Keratinocyte (primary cell): ENCODE results near the gene VOPP1. TPM values are rescaled to one million over a fixed set of nuclear protein-coding genes. Genes with fewer than 3 reads are reported as not detected.

Source experiments
- DNase-seq: peaks from one replicate; pipeline ENCODE4 v3.0.0-alpha.2; 2011; ENCODE audit warnings: low read depth, missing footprints, low spot score
- FAIRE-seq: peaks from 2 replicates; lab custom pipeline; 2011; peaks lifted over from hg19 to GRCh38; lab: Jason Lieb, UNC
- H2AFZ ChIP-seq: 2 replicates; pipeline ENCODE4 v1.6.0; 2012; ENCODE audit warnings: low read length, control low read depth, inconsistent platforms; ENCODE audit not compliant: control insufficient read depth
- H3K27ac ChIP-seq: 2 replicates; pipeline ENCODE4 v1.5.1; 2011; ENCODE audit warnings: low read length; ENCODE audit not compliant: control insufficient read depth, insufficient read depth
- H3K27me3 ChIP-seq: 3 replicates; pipeline ENCODE4 v1.6.0; 2011; ENCODE audit warnings: low read length; ENCODE audit not compliant: control insufficient read depth, insufficient read depth; ENCODE audit errors: extremely low read depth
- H3K36me3 ChIP-seq, 2 experiments: 2 replicates in 1 of 2; 3 replicates in 1 of 2; pipeline ENCODE4 v1.5.1; 2011; ENCODE audit warnings: low read length in 2 of 2, mild to moderate bottlenecking in 1 of 2; ENCODE audit not compliant: control insufficient read depth in 2 of 2, insufficient read depth in 2 of 2; ENCODE audit errors: extremely low read depth in 1 of 2
- H3K4me1 ChIP-seq: 3 replicates; pipeline ENCODE4 v1.5.1; 2011; ENCODE audit warnings: low read length; ENCODE audit not compliant: control insufficient read depth, insufficient read depth; ENCODE audit errors: extremely low read depth
- H3K4me2 ChIP-seq: 3 replicates; pipeline ENCODE4 v1.6.0; 2011; ENCODE audit warnings: low read depth, low read length; ENCODE audit not compliant: control insufficient read depth, insufficient read depth; ENCODE audit errors: extremely low read depth
- H3K4me3 ChIP-seq, 3 experiments: fragments of 200-600 bp in 1 of 3; sonication (generic) in 1 of 3; 2 replicates in 2 of 3; 3 replicates in 1 of 3; pipeline ENCODE4 v1.5.1; 2011 to 2016; ENCODE audit warnings: low read length in 3 of 3, mild to moderate bottlenecking in 3 of 3, control low read depth in 2 of 3, inconsistent platforms in 1 of 3, low read depth in 1 of 3, mixed read lengths in 1 of 3, mixed run types in 1 of 3, moderate library complexity in 1 of 3; ENCODE audit not compliant: control insufficient read depth in 2 of 3, insufficient read depth in 2 of 3; ENCODE audit errors: extremely low read depth in 1 of 3
- H3K79me2 ChIP-seq: 2 replicates; pipeline ENCODE4 v1.6.0; 2012; ENCODE audit warnings: low read length; ENCODE audit not compliant: control insufficient read depth, insufficient read depth
- H3K9ac ChIP-seq: 3 replicates; pipeline ENCODE4 v1.6.0; 2011; ENCODE audit warnings: low read length; ENCODE audit not compliant: control insufficient read depth, insufficient read depth; ENCODE audit errors: extremely low read depth
- H3K9me1 ChIP-seq: 3 replicates; pipeline ENCODE4 v1.6.0; 2011; ENCODE audit warnings: low read length; ENCODE audit not compliant: control insufficient read depth, insufficient read depth; ENCODE audit errors: extremely low read depth
- H3K9me3 ChIP-seq: 2 replicates; pipeline ENCODE4 v1.5.1; 2012; ENCODE audit warnings: low read depth, low read length; ENCODE audit not compliant: control insufficient read depth
- H4K20me1 ChIP-seq: 3 replicates; pipeline ENCODE4 v1.6.0; 2011; ENCODE audit warnings: low read length; ENCODE audit not compliant: control insufficient read depth, insufficient read depth; ENCODE audit errors: extremely low read depth
- EZH2 ChIP-seq: IDR thresholded peaks from one replicate; pipeline ENCODE4 v1.6.1; 2012; ENCODE audit warnings: inconsistent platforms, mild to moderate bottlenecking, low read length, moderate library complexity
- dilution Hi-C: fragments of 300-500 bp; cut with MboI; formaldehyde crosslinking; loops from one replicate; pipeline ENCODE4 v1.7.0; 2020; ENCODE audit warnings: low sequenced_read_pairs; ENCODE audit not compliant: extremely low pct_ligation_motif_present
- polyA plus RNA-seq, 5 experiments: library from polyadenylated mRNA; depleted of rRNA in 3 of 5; stranded (reverse) in 3 of 5; stranded (forward) in 1 of 5; unstranded in 1 of 5; fragments of >200 nt; gene quantifications; 1 replicate in 1 of 5; 2 replicates in 3 of 5; 3 replicates in 1 of 5; pipeline versions ENCODE4 v1.2.1 to v1.2.3, GENCODE V29; 2011 to 2012; ENCODE audit warnings: missing spikeins in 2 of 5, low read depth in 1 of 5, low replicate concordance in 1 of 5
- TF ChIP-seq, protein P1 (sequence below), 3 experiments: IDR thresholded peaks in 1 of 3; conservative IDR thresholded peaks in 1 of 3; optimal IDR thresholded peaks in 1 of 3; 2 replicates in 2 of 3; 3 replicates in 1 of 3; pipeline versions ENCODE3 to v1.5.1; 2011; ENCODE audit warnings: low read length in 3 of 3, mild to moderate bottlenecking in 3 of 3, moderate library complexity in 2 of 3, control low read depth in 1 of 3, inconsistent platforms in 1 of 3; ENCODE audit not compliant: insufficient read depth in 2 of 3; ENCODE audit errors: extremely low read depth in 1 of 3

The VOPP1 gene
- polyA plus RNA-seq, 1 donor (not counting 4 experiments of a cell fraction or from before 2014, with no cell fraction given), result 49.2 TPM

DNA sequence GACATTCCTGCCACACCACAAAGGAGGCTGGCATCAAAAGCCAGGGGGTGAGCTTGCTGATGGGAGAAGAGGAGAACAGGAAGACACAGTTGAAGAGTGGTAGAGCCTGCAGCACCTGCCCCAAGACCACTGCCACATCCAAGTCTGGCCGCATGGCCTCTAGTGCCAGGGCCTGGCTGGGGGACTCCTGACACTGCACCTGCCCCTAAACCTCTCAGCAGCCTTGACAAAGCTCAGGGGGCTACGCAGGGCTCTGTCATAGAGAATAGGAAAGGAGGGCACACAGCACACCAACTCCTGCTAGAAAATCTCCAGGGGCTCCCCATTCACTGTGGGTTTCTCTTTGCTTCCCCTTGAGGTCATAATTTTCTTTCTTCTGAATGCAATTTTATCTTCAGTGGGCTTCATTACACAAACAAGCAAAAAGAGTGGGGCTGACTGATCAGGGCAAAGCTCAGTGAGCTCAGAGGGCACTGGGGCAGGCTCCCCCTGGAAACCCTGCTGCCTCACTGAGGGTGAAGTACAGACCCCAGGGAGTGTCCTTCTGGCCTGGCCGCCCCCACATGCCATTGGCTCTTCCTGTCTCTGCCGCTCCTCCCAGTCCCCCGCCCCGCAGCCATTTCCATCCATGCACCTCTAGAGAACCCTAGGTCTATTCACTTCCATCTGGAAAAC, 37.2 kb downstream of the VOPP1 start:
- no peaks in the 10 kb centered on the region for H3K9me3 ChIP-seq
- dilution Hi-C loops, result no loop called here
- no peak overlapping the region for H3K9ac ChIP-seq
- no peak overlapping the region for H3K4me2 ChIP-seq
- no peak for DNase-seq
- peaks cover 76% of the 10 kb centered on the region for H3K79me2 ChIP-seq
- peak overlapping the region in 1 of 3 experiments; percentile 4 for H3K4me3 ChIP-seq
- no peak overlapping the region for H2AFZ ChIP-seq
- H3K9me1 ChIP-seq, result no peaks in the 10 kb centered on the region
- H3K4me1 ChIP-seq, result peaks cover 48% of the 10 kb centered on the region
- no peak for FAIRE-seq
- H3K36me3 ChIP-seq, result no peaks in the 10 kb centered on the region
- no peaks in the 10 kb centered on the region for H3K27me3 ChIP-seq
- H3K27ac ChIP-seq, result peak overlapping the region; percentile 66
- peaks cover 28% of the 10 kb centered on the region for H4K20me1 ChIP-seq
- TF ChIP-seq EZH2, result no peak
- TF ChIP-seq, protein P1, sequence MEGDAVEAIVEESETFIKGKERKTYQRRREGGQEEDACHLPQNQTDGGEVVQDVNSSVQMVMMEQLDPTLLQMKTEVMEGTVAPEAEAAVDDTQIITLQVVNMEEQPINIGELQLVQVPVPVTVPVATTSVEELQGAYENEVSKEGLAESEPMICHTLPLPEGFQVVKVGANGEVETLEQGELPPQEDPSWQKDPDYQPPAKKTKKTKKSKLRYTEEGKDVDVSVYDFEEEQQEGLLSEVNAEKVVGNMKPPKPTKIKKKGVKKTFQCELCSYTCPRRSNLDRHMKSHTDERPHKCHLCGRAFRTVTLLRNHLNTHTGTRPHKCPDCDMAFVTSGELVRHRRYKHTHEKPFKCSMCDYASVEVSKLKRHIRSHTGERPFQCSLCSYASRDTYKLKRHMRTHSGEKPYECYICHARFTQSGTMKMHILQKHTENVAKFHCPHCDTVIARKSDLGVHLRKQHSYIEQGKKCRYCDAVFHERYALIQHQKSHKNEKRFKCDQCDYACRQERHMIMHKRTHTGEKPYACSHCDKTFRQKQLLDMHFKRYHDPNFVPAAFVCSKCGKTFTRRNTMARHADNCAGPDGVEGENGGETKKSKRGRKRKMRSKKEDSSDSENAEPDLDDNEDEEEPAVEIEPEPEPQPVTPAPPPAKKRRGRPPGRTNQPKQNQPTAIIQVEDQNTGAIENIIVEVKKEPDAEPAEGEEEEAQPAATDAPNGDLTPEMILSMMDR (optimal IDR thresholded peaks at IDR 0.05 in 1 of 3, IDR thresholded peaks at IDR 0.05 in 1 of 3, conservative IDR thresholded peaks at IDR 0.05 in 1 of 3; ENCODE audit: extremely low read depth in 1 of 3, insufficient read depth in 2 of 3, low read length in 3 of 3), result no peak

DNA sequence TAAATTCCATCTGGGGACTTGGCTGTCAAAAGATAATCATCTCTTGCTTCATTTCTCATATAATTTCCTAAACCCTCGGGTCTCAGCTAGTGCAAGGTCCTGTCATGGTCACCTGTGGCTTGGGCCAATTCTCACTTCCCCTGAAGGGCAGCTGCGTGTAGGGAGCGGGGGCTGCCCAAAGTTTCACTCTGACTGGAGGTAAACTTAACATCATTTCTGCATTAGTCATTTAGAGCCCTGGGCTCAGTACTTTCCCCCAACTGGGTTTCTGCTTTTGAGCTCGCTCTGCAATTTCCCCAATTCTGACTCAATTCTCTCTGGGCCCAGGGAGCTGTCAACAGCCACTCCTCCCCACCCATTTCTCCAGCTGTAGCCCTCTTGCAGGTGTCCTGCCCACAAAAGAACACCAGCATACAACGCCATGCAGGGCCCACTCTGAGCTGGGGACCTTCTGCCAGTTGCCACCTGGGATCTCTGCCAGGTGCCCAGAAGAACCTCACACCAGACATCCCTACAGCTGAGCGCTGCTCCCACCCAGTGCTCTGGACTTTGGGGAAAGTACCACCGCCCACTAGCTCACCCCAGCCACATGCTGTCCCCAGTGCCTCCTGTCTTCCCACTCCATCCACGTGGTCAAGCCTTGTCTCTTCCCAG, 37.9 kb downstream of the VOPP1 start:
- Histone ChIP-seq H3K4me3 (peak overlapping the region in 1 of 3 experiments; percentile 4), H3K27ac (peak overlapping the region; percentile 66), H3K79me2 (peaks cover 77% of the 10 kb centered on the region), H3K9me1 (no peaks in the 10 kb centered on the region), H2AFZ (no peak overlapping the region), H3K9ac (no peak overlapping the region), H3K27me3 (no peaks in the 10 kb centered on the region), H4K20me1 (peaks cover 28% of the 10 kb centered on the region), H3K4me1 (peaks cover 48% of the 10 kb centered on the region), H3K36me3 (no peaks in the 10 kb centered on the region), H3K9me3 (no peaks in the 10 kb centered on the region), H3K4me2 (peak overlapping the region; percentile 43)
- FAIRE-seq (peak; percentile 43), DNase-seq (no peak)
- TF ChIP-seq EZH2, result no peak
- TF ChIP-seq, protein P1 (optimal IDR thresholded peaks at IDR 0.05 in 1 of 3, IDR thresholded peaks at IDR 0.05 in 1 of 3, conservative IDR thresholded peaks at IDR 0.05 in 1 of 3; ENCODE audit: extremely low read depth in 1 of 3, insufficient read depth in 2 of 3, low read length in 3 of 3), result no peak
- dilution Hi-C loops, result no loop called here
